Measurements from ENCODE around the gene FHIP1A. TPM values are rescaled to one million over a fixed set of nuclear protein-coding genes. Genes with fewer than 3 reads are reported as not detected.

The FHIP1A gene
- total and polyA plus RNA-seq, 2 donors (not counting 3 experiments of a cell fraction or from before 2014, with no cell fraction given) = 0.19 to 0.58 TPM

GRCh38 chr4:151438154-151438553 lies 29.2 kb downstream of the FHIP1A start:
- H2AFZ ChIP-seq (ENCODE audit: low read depth, low read length) = no peak overlapping the region
- ChIA-PET CTCF (no interaction called here), POLR2A (no interaction called here)
- no peaks in the 10 kb centered on the region for H3K9me1 ChIP-seq (replicated peaks; ENCODE audit: control insufficient read depth, extremely low read depth, insufficient read depth, low read length)
- H3K4me1 ChIP-seq (ENCODE audit: control insufficient read depth, extremely low read depth, insufficient read depth, low read length) = no peaks in the 10 kb centered on the region
- intact Hi-C loops (cut with micrococcal nuclease) = no loop called here
- dilution Hi-C loops (cut with MboI; ENCODE audit: extremely low pct_ligation_motif_present, low sequenced_read_pairs) = no loop called here
- no peaks in the 10 kb centered on the region for H4K20me1 ChIP-seq (replicated peaks; ENCODE audit: control insufficient read depth, extremely low read depth, insufficient read depth, low read length)
- peaks cover 0 to 2% of the 10 kb centered on the region in 2 experiments for H3K27me3 ChIP-seq (ENCODE audit: control insufficient read depth in 2 of 2, insufficient read depth in 2 of 2, low read length in 2 of 2)
- DNase-seq (ENCODE audit: low read depth, low spot score) (no peak), FAIRE-seq (no peak)
- no peaks in the 10 kb centered on the region for H3K79me2 ChIP-seq (ENCODE audit: control insufficient read depth, insufficient read depth, low read length)
- no peak overlapping the region for H3K9ac ChIP-seq (replicated peaks; ENCODE audit: extremely low read depth, insufficient read depth, low read length)
- H3K9me3 ChIP-seq (replicated peaks; ENCODE audit: control insufficient read depth, insufficient read depth, low read length) = no peaks in the 10 kb centered on the region
- H3K4me3 ChIP-seq (replicated peaks in 1 of 3; ENCODE audit: insufficient read depth in 1 of 3, low read depth in 1 of 3, low read length in 3 of 3) = no peak overlapping the region
- H3K4me2 ChIP-seq (ENCODE audit: insufficient read depth, low read length) = no peak overlapping the region
- TF ChIP-seq MYC (IDR thresholded peaks at IDR 0.05; ENCODE audit: low read depth, low read length) = no peak
- no peak for TF ChIP-seq MAX (IDR thresholded peaks at IDR 0.05; ENCODE audit: insufficient read depth, insufficient read length)
- no peak for TF ChIP-seq POLR2A (IDR thresholded peaks at IDR 0.05; ENCODE audit: low read depth, low read length)
- H3K36me3 ChIP-seq (ENCODE audit: control insufficient read depth in 2 of 2, extremely low read depth in 1 of 2, insufficient read depth in 2 of 2, low read length in 2 of 2) = no peaks in the 10 kb centered on the region
- BruUV-seq (replicated peaks) = no TSS peak
- H3K27ac ChIP-seq (ENCODE audit: insufficient read depth, low read depth, low read length) = no peak overlapping the region

- Histone ChIP-seq H3K4me2 (ENCODE audit: insufficient read depth, low read length) (no peak overlapping the region), H4K20me1 (replicated peaks; ENCODE audit: control insufficient read depth, extremely low read depth, insufficient read depth, low read length) (no peaks in the 10 kb centered on the region), H3K27me3 (ENCODE audit: control insufficient read depth in 2 of 2, insufficient read depth in 2 of 2, low read length in 2 of 2) (peaks cover 0 to 2% of the 10 kb centered on the region in 2 experiments), H2AFZ (ENCODE audit: low read depth, low read length) (no peak overlapping the region), H3K27ac (ENCODE audit: insufficient read depth, low read depth, low read length) (no peak overlapping the region), H3K36me3 (ENCODE audit: control insufficient read depth in 2 of 2, extremely low read depth in 1 of 2, insufficient read depth in 2 of 2, low read length in 2 of 2) (no peaks in the 10 kb centered on the region), H3K4me1 (ENCODE audit: control insufficient read depth, extremely low read depth, insufficient read depth, low read length) (no peaks in the 10 kb centered on the region), H3K79me2 (ENCODE audit: control insufficient read depth, insufficient read depth, low read length) (no peaks in the 10 kb centered on the region), H3K9ac (replicated peaks; ENCODE audit: extremely low read depth, insufficient read depth, low read length) (no peak overlapping the region), H3K4me3 (replicated peaks in 1 of 3; ENCODE audit: insufficient read depth in 1 of 3, low read depth in 1 of 3, low read length in 3 of 3) (no peak overlapping the region), H3K9me3 (replicated peaks; ENCODE audit: control insufficient read depth, insufficient read depth, low read length) (no peaks in the 10 kb centered on the region), H3K9me1 (replicated peaks; ENCODE audit: control insufficient read depth, extremely low read depth, insufficient read depth, low read length) (no peaks in the 10 kb centered on the region)
- ChIA-PET CTCF (no interaction called here), POLR2A (no interaction called here)
- FAIRE-seq (no peak), DNase-seq (ENCODE audit: low read depth, low spot score) (no peak)
- intact Hi-C loops (cut with micrococcal nuclease) (no loop called here), dilution Hi-C loops (cut with MboI; ENCODE audit: extremely low pct_ligation_motif_present, low sequenced_read_pairs) (no loop called here)
- TF ChIP-seq JUN (IDR thresholded peaks at IDR 0.05; ENCODE audit: borderline replicate concordance, insufficient read depth, insufficient read length, low read depth) (no peak), GATA2 (IDR thresholded peaks at IDR 0.05; ENCODE audit: insufficient read depth, insufficient read length, low read depth, low read length) (no peak), POLR2AphosphoS5 (IDR thresholded peaks at IDR 0.05; ENCODE audit: insufficient read depth, low read depth, low read length) (no peak), FOS (IDR thresholded peaks at IDR 0.05; ENCODE audit: borderline replicate concordance, insufficient read depth, low read length) (no peak), POLR2A (IDR thresholded peaks at IDR 0.05; ENCODE audit: low read depth, low read length) (no peak), MYC (IDR thresholded peaks at IDR 0.05; ENCODE audit: low read depth, low read length) (no peak), MAX (IDR thresholded peaks at IDR 0.05; ENCODE audit: insufficient read depth, insufficient read length) (no peak), EZH2 (IDR thresholded peaks at IDR 0.05; ENCODE audit: borderline replicate concordance, low read depth, low read length, severe bottlenecking) (no peak)
- TF ChIP-seq, protein P1, sequence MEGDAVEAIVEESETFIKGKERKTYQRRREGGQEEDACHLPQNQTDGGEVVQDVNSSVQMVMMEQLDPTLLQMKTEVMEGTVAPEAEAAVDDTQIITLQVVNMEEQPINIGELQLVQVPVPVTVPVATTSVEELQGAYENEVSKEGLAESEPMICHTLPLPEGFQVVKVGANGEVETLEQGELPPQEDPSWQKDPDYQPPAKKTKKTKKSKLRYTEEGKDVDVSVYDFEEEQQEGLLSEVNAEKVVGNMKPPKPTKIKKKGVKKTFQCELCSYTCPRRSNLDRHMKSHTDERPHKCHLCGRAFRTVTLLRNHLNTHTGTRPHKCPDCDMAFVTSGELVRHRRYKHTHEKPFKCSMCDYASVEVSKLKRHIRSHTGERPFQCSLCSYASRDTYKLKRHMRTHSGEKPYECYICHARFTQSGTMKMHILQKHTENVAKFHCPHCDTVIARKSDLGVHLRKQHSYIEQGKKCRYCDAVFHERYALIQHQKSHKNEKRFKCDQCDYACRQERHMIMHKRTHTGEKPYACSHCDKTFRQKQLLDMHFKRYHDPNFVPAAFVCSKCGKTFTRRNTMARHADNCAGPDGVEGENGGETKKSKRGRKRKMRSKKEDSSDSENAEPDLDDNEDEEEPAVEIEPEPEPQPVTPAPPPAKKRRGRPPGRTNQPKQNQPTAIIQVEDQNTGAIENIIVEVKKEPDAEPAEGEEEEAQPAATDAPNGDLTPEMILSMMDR (IDR thresholded peaks at IDR 0.05; ENCODE audit: extremely low read depth in 1 of 2, insufficient read depth in 1 of 2, low read depth in 1 of 2, low read length in 2 of 2) = no peak
- no TSS peak for BruUV-seq (replicated peaks)
These were observed 30.3 kb downstream of the FHIP1A start for GRCh38 chr4:151439320-151439719.
